Ureter (tissue), 1 donor: ENCODE results near the gene PRKG1. TPM values are rescaled to one million over a fixed set of nuclear protein-coding genes. Genes with fewer than 3 reads are reported as not detected.
"Not testable (repeated sequence)": the region's sequence is repeated elsewhere in the genome, so short reads cannot be mapped to it uniquely, and the experiment has no call there.

Experiments
- DNase-seq: peaks from one replicate; pipeline ENCODE4 v3.0.0-alpha.2; 2020; ENCODE audit warnings: low spot score
- total RNA-seq: library from RNA; stranded (reverse); gene quantifications from one replicate; pipeline ENCODE4 v1.2.4, GENCODE V29; 2023
- donor health status: DM: yes; HTN: yes; CAD: no.

PRKG1 gene
- total RNA-seq, 1 donor from 2014 or later, result 25.4 TPM

DNA sequence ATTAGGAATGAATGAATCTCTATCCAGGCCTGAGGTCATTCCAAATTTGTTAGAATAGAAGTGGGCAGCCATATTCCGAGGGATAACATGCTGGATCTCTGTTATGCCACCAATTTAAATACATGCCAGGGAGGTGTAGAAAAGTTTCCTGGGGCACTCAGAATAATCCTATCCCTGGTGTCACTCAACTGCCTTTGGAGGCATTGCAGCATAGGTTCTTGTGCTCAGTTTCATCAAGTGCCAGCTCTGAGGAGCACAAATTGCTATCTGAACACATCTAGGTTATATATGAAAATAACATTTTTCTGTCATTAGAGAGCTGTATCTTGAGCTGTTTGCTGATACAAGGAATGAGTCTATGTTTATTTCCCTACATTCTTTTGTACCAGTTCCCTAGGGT, 427.8 kb downstream of the PRKG1 start:
- DNase-seq, result no peak

DNA sequence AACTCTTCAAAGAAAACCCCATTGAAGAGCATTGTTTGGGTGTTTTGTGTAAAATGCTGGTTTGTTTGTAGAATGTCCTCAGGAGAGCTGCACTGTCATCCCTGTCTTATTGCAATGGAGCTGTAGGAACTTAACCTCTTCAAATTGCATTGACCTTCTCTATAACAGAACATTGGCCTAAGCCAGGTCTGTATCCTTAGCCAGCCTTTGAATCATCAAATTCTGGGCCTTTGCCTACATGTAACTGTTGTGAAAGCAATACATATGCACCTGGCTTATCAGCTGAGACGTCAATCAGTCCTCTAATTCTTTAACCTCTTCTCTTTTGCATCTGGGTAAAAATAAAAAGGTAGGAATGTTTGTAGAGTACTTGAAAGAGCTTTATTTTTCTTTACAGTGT, 429.1 kb downstream of the PRKG1 start:
- no peak for DNase-seq

DNA sequence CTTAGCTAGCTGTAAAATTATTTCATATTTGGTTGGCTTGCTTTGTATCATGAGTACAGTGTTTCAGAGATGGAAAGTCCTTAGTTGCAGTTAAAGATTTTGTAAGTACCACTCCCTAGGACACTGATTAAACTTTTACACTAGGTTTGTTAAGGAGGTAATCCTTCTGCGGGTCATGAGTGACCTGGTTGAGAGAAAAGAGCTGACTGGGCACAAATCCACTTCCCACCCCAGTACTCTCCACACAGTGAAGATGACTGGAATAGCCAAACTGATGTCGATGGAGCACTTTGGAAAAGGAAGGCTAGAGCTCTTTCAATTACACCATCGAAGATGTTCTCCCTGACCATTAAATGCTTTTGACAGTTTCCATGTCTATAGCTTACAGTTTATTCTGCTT, 433.2 kb downstream of the PRKG1 start:
- DNase-seq, result no peak

DNA sequence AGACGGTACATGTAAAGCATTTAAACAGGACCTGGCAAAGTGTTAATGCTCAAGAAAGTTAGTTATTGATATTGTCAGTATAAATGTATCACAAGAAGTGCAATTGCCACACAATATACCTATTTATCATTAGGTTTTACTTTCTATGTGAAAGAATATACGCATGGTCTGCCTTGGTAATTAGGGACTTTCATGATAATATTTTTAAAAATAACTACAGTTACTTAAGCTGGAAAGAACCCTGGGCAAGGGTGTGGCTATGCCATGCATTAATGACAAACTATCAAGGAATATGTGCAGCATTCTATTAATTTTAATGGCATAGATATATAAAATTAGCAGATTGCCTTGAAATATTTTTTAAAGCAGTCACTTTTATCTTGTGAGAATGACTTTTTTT, 433.9 kb downstream of the PRKG1 start:
- no peak for DNase-seq

DNA sequence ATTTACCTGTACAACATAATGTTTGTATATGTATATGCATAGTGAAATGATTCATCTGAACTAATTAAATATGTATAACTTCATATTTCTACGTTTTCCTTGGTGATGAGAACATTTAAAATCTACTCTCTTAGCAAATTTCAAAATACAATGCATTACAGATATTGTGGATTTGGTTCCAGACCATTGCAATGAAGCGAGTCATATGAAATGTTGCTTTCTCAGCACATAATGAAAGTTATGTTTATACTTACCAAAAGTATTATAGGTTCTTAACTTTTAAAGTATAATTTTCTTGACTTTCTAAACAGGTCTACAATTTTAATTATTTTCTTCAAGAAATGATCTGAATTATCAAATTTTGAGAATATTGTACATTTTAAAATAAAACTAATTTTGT, 435.9 kb downstream of the PRKG1 start:
- no peak for DNase-seq

DNA sequence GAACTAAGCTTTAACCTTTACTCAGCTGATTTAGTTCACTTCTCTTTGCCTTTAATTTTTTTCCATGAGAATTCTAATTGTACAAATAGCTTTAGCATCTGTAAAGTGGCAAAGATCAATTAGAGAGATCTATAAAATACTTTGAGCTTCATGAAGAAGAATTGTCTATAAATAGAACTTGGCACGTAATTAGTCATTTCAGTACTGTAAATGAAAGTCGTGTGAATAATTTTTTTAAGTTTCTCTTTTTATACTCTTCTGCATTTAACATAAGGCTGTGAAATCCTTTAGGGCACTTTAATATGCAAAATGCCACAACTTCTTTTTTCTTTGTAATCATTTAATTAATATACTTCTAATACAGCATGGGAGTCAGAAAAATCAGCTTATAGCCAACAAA, 447.3 kb downstream of the PRKG1 start:
- no peak for DNase-seq

DNA sequence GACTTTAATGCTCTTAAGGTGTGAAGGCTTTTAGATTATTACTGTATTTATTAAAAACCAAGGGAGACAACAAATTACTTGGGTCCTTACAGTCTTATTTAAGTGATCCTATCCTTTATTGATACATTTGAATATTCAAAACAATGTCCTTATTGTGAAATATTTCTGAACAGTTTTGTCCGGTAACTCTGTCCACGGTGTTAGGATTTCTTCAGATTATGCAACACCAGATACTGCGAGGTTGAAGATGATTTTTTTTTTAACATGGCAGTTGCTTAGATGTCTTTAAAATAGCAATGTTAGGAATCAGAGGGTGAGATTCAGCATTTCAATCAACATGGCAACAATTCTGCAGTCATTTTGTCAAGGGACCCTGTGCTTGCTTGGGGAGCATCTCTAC, 448.6 kb downstream of the PRKG1 start:
- no peak for DNase-seq

DNA sequence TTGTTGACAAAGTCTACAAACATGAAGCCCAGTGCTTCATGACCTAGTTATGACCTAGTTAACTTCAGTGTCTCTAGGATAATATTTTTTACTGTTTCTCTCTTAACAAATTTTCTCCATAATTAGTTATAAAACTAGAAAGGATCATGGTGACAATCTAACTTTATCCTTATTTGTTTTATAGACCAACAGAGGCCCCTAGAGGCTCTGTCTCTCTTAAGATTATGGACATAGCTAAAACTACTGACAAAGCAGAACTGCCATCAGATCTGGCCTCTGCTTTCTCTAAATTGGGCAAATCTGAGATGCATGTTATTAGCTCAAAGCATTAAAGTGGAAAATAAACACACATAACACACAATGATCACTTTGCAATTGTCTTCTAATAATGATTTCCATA, 449.2 kb downstream of the PRKG1 start:
- DNase-seq, result no peak

DNA sequence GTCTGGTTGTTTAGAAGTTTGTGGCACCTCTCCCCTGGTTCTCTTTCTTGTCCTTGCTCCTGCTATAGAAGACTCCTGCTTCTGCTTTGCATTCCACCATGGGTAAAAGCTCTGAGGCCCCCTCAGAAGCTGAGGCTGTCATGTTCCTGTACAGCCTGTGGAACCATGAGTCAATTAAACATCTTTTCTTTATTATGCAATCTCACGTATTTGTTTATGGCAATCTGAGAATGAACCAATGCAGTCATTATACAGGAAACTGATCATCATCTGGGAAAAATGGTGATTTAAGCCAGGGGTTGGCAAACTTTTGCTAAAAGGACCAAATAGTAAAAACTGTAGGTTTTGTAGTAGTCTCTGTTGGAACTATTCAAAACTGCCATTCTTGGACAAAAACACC, 449.8 kb downstream of the PRKG1 start:
- no peak for DNase-seq

DNA sequence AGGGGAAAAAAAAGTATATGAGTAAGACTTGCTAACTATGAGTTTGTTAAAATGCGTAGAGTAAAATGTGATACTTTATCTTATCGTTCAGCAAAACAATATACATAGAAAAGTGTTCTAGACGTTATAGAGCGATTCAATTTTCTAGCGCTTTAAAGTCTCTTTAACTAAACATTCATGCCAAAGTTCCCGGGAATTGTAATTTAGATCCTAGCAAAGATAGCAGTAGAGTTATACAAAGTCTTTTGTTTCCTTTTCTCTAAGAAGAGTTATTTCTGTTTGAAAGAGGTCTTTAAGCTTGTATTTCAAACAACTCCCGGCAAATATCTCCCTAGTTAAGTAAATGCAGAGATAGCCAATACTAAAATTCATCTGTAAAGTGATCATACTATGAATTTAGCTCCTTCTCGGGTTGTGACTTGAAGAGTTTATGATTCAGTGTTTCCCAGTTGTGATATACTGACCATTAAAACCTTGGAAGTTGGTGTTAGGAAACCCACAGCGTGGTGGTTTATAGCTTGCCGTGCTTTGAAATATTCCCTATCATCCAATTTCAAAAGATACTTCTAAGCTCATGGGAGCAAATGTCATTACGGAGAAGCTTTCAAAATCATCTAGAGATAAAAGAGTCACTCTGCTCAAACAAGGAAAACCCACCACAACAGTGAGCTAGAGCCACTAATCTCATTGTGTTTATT, 453.4 kb downstream of the PRKG1 start:
- no peak for DNase-seq

DNA sequence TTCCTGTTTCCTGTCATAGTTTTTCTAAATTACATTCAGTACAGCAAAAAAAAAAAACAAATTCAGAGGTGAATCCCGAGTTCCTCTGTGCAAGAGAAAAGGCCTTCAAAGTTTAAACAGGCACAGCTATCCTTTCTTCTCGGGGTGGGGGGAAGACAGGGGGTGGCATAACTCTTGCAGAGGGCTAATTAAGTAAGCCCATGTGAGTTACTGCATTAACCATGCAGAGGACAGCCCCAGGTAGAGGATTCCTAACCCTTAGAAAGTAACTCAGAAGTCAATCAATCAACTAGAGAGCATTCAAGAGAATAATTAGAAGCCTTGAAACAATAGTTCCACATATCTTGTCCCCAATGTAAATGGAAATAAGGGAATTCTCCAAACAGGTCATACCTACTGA, 454.2 kb downstream of the PRKG1 start:
- DNase-seq, result no peak

DNA sequence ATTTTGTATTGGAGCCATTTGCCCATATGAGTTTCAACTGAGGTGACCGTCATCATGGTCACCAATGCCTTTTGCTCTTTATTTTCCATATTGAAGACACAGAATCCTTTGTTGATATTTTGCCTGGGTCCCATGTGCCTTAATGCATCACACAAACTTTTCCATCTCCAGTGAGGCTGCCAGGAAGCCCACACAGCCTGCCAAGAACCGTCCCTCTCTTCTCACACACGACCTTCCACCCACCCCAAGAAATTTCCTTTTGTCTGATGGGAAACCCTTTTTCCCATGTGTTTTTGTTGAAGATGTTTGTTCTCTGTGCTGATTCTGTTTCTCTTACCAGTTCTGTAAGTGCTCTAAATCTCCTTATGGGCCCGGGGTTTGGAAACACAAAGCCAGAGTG, 456.3 kb downstream of the PRKG1 start:
- DNase-seq, result no peak

DNA sequence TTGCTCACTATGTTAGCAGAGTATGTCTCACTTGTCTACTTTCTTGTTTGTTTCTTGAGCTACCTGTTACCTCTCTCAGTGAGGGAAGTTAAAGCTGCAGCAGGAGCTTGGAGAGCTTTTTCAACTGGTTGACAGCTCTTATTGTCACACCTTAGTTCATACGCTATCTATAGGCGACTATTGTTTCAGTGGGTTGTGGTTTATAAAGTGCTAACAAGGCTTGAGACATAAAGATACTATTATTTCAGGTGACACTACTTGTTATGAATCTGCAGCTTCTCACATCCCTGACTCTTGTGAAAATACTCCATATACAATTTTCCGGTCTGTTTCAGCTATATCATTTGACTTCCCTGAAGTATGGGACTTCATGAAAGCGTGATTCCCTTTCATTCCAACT, 457.8 kb downstream of the PRKG1 start:
- DNase-seq, result no peak

DNA sequence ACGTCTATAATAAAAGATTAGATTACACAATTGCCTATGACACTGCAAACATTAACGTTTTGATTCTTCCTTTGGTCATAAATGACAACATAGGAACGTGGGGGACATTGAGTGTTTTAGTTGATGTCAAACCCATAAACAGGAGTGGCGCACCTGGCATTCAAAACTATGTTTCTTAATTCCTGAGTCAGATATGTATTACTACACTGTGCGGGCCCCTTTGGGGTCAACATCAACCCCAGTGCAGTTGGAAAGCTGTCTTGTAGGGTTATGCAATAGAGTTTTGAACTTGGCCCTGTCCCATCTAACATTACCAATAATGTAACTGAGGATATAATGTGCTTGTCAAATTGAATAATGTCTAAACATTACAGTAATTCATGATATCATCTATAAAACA, 468.6 kb downstream of the PRKG1 start:
- DNase-seq, result no peak

DNA sequence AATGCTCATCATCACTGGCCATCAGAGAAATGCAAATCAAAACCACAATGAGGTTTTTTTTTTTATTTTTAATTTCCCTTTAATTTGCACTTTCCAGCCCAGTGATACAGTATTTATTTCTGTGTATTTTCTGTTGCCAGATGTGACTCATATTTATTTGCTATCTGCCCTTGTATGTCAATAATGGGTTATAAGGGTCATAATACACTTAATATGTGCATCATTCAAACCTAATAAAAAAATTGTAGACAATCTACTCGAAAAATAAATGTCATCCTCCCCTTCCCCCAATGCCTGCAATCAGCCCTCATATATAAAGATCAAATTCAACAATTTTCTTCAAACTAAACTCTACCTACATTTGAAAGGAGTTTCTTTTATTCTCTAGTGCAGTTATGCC, 470.6 kb downstream of the PRKG1 start:
- DNase-seq, result no peak

DNA sequence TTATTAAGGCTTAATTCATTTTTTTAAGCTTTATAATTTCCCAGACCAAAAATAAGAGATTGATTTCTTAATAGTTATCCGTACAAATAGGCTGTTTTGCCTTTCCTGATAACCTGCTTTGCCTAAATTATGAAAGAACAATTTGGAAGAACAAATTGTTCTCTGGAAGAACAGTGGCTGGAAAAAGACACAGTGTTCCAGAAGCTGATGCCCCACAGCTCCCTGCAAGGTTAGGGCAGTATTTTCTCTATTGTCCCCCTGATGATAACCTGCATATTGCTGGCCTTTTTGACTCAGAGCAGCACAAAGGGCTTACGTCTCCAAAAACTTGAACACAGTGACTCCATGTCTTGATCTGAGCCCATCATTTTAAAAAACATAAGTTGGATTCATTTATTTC, 473.7 kb downstream of the PRKG1 start:
- DNase-seq, result no peak

DNA sequence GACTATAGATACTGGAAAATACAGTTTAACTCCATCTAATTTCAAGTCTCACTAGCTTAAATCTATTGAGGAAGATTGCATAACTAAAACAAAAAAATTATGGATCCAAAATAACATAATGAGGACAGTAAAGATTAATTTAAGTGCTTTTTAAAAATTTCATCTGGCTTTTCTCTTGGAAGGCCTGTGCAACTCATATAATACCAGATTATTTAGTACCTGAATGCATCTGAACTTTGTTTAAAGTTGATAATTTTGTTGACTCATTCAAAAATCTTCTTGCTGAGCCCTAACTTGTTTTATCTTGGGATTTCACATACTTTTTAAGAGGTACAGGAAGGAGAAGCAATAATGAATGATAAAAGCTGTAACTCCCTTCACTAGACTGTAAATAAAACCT, 478.6 kb downstream of the PRKG1 start:
- no peak for DNase-seq

DNA sequence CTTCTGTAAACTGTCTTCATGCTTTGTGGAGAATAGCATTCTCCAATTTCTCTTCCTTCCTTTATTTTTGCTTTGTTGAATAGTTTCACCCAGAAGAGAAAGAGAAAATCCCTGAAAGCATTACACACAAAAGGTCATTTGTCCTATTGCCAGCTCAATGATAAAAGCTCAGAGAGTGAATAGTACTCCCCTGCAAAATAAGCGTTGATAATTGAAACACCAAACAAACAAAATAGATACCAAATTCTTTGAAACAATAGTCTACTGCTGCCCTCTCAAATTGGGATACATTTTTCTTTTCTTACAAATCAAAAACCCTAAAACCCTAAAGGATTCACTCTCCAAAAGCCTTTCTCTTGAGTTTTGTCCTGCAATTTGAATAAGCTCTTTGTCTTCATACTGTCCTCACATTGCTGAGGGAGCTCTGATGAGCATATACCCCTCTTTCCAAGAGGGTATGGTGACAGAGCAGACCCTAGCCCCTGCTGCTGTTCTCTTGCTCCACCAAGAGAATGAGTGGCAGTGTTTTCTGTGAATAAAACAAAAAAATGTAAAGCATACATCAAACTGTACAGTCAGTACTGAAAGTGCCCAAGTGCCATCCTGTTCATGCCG, 490.7 kb downstream of the PRKG1 start:
- DNase-seq, result no peak

DNA sequence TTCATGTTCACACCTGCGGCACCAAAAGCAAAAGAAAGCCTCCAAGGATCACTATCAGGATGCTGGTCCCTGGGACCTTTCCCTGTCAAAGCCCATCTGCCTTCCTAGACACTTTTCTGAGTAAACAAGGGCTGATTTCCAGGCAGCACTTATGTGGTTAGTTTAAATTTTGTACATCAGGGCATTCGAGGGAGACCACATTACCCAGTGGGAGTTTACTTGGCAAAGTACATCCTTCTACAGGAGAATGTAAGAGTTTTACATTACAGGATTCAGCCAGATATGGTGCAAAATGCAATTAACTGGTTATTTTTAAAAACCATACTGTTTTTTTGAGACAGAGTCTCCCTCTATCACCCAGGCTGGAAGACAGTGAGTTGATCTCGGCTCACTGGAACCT, 493.0 kb downstream of the PRKG1 start:
- no peak for DNase-seq

DNA sequence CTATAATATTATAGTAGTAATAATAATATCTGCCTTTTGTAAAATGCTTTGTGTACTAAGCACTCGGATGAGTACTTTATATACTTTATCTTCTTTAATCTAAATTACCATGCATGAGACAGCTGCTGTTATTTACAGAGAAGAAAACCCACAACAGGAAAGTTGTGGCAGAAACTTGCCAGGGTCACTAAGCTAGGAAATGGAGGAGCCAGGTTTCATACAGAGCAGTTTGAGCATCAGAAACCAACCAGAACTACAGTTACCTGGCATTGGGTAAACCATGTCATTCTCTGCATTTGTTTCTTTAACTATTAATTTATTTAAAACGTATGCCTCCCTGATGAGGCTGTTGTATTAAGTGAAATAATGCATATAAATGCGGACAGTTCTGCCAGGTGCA, 495.2 kb downstream of the PRKG1 start:
- no peak for DNase-seq

DNA sequence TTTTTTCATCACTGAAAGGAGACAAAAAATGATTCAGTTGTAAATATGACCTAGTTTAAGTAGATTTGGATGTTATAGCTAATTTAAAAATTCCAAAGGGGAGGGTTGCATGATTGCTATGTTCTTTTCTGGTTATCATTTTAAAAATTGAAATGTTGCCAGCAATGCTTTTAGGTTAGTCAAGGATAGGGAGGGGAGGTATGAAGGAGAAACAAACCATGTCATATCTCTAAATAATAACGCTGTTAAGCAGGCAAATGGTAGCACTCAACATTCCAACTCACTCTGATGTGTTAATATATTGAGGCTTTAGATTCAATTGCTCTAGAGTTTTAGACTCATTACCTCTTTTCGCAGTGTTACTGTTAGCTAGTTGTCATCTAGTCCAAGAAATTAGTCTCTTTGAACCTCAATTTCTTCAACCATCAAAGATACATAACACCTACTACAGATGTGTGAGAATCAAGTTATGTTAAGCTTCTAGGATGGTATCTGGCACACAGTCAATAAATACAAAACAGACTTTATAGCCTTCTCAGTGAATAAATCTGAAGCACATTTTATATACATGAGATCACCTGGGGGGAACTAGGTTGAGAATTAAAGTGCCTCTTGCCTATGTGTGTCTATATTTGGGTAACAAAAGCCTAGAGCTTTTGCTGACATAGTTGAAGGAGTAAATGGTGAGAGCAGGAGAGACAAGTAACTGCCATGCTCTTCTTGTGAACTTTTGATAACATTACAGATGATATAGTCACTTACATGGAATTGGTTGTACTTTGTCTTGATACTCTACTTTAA, 500.2 kb downstream of the PRKG1 start:
- no peak for DNase-seq

DNA sequence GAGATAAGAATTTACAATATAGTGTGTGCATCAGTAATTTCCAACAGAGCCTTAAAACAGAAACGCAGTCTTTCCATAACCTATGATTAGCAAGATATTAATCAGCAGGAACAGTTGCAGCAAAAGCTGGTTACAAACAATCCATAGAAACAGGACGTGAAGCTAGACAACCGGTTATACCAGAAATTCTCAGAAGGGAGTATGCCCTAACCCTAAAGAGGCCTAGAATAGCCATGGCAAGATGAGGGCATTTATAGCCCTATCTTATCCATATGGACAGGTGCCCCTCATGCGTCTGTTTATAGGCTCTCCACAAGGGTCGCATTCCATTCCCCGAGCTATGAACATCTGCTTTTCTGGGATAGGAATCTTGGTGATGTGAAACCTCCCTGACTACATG, 506.9 kb downstream of the PRKG1 start:
- DNase-seq, result not testable (repeated sequence)

DNA sequence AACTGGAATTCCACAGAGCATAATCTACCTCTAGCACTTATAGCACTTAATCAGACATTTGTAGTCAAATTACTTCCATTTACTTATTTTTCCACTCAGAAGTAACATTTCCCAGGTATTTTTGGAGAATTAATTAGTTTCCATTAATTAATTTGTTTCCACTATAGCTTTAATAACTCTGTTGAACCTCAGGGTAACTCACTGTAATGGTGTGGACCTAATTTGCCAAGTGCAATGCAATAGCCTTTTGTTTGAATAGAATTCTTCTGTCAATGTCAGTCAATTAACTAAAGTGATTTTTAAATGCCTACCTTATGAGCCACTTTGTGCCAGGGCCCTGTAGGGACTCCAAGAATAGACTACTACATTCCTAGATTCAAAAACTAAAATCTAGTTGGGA, 509.7 kb downstream of the PRKG1 start:
- DNase-seq, result no peak
